A549 (cell line): ENCODE data around the gene DST.

Source experiments
- CHD2 ChIP-seq: fragments of 150-350 bp; IDR thresholded peaks from 2 replicates; pipeline ENCODE4 v1.6.1; 2014; ENCODE audit warnings: low read length; ENCODE audit not compliant: partially characterized antibody
- CTCF ChIP-seq: fragments of >200 bp; sonication (Bioruptor Twin); formaldehyde crosslinking; IDR thresholded peaks from 3 replicates; pipeline ENCODE4 v1.5.1; 2016
- EP300 ChIP-seq, 2 experiments: fragments of >200 bp; sonication (Bioruptor Twin); formaldehyde crosslinking; IDR thresholded peaks; 2 replicates in 1 of 2; 3 replicates in 1 of 2; pipeline ENCODE4 v1.6.1; 2016 to 2017
- MAX ChIP-seq: IDR thresholded peaks from 2 replicates; pipeline ENCODE4 v1.6.1; 2012
- MYC ChIP-seq: IDR thresholded peaks from 2 replicates; pipeline ENCODE4 v1.6.1; 2012; ENCODE audit warnings: mild to moderate bottlenecking, inconsistent platforms, low read length, improper control_type of control experiment, borderline replicate concordance
- POLR2A ChIP-seq: IDR thresholded peaks from 2 replicates; pipeline ENCODE4 v1.6.1; 2012; ENCODE audit warnings: mild to moderate bottlenecking, low read length
- RAD21 ChIP-seq, 2 experiments: fragments of >200 bp in 1 of 2; sonication (Bioruptor Twin) in 1 of 2; formaldehyde crosslinking in 1 of 2; IDR thresholded peaks in 1 of 2; conservative IDR thresholded peaks in 1 of 2; 2 replicates in 1 of 2; 3 replicates in 1 of 2; pipeline ENCODE4 v1.6.1; 2012 to 2018; ENCODE audit warnings: inconsistent platforms in 1 of 2
- ZC3H11A ChIP-seq: fragments of 450-650 bp; IDR thresholded peaks from 2 replicates; pipeline ENCODE4 v1.6.1; 2014; ENCODE audit warnings: antibody characterized with exemption, mild to moderate bottlenecking

- TF ChIP-seq CTCF = no peak
- no peak for TF ChIP-seq POLR2A
- no peak for TF ChIP-seq ZC3H11A
- no peak for TF ChIP-seq CHD2
- TF ChIP-seq RAD21 (conservative IDR thresholded peaks at IDR 0.05 in 1 of 2, IDR thresholded peaks at IDR 0.05 in 1 of 2) = no peak
- no peak for TF ChIP-seq MYC
- no peak for TF ChIP-seq EP300 (IDR thresholded peaks at IDR 0.05)
- TF ChIP-seq MAX = no peak
Measured at GRCh38 chr6:56444855-56445254, 197.8 kb downstream of the DST start.
